Prostate gland (tissue), 2 donors: ENCODE results near the gene ATP1A2.

ENCODE experiments used
- CTCF ChIP-seq, 4 experiments: fragments of 200-600 bp in 2 of 4; fragments of 450-650 bp in 2 of 4; sonication (generic) in 2 of 4; IDR thresholded peaks; 1 replicate in 3 of 4; 2 replicates in 1 of 4; pipeline ENCODE4 v1.5.1; 2016 to 2019; ENCODE audit warnings: antibody characterized with exemption in 4 of 4, mild to moderate bottlenecking in 2 of 4, moderate library complexity in 2 of 4
- POLR2A ChIP-seq: fragments of 450-650 bp; IDR thresholded peaks from one replicate; pipeline ENCODE4 v1.6.1; 2016; ENCODE audit warnings: antibody characterized with exemption, mild to moderate bottlenecking
- POLR2AphosphoS5 ChIP-seq: sonication (generic); formaldehyde crosslinking; IDR thresholded peaks from one replicate; pipeline ENCODE4 v1.6.1; 2017; ENCODE audit warnings: antibody characterized with exemption

- no peak for TF ChIP-seq CTCF (IDR thresholded peaks at IDR 0.05)
- no peak for TF ChIP-seq POLR2AphosphoS5
- TF ChIP-seq POLR2A, result no peak
These were observed 46.6 kb downstream of the ATP1A2 start for GRCh38 chr1:160161965-160162705.
